ENCODE measurements around the gene KIT.
A peak's percentile ranks its signal among the peaks of the same experiment; 100 is the strongest.

The KIT gene

DNA sequence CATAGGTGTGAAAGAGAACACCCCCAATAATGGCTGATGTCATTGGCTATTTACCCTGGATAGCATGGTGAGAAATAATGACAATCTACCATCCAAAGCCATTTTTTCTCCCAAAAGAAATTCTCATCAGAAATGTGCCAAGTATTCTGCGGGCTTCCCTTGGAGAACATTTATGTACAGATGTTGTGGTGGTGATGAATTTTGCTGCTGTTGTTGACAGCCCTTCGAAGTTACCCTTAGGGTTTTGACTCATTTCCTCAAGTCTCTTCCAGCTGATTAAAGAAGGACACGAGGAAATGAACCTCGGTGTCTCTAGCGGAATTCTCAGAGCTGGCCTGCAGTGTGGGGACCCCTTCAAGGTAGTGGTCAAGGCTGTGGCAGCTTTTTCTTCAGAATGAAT lies 3.4 kb downstream of the KIT start:
- DNase-seq, result peak; percentile 38

DNA sequence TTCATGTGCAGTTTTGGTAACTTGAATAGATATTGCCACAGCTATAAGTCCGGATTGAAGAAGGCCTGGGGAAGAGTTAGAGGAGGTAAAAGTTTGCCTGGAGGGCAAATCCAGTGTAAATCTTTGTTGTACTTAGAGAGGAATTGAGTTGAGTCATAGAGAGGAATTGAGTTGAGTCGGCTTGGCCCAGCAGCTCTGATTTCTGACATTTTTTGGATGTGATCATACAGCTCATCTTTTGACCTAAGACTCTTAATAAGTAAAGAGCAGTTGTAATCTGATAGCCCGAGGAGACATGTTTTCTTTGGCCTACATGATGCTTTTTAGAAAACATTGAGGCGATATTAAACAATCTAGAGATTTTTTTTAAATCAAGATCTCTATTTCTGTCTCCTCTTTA lies 3.9 kb downstream of the KIT start:
- DNase-seq, result peak; percentile 19

DNA sequence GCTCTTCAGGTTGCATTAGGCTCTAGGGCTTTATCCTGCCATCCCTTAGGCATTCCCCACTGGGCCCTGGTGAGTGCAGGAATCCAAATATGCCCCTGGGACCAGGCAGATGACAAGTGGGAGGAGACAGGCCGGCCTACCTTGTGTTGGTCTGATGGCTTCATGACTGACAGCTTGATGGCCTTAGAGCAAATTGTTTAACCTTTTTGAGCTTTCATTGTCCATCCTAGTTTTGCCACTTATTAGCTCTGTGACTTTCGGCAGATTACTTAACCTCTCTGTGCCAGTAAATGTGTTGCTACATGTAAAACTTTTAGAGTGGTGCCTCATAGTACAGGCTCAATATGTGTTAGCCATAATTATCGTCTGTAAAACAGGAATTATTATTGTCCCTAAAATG lies 4.4 kb downstream of the KIT start:
- DNase-seq, result no peak

DNA sequence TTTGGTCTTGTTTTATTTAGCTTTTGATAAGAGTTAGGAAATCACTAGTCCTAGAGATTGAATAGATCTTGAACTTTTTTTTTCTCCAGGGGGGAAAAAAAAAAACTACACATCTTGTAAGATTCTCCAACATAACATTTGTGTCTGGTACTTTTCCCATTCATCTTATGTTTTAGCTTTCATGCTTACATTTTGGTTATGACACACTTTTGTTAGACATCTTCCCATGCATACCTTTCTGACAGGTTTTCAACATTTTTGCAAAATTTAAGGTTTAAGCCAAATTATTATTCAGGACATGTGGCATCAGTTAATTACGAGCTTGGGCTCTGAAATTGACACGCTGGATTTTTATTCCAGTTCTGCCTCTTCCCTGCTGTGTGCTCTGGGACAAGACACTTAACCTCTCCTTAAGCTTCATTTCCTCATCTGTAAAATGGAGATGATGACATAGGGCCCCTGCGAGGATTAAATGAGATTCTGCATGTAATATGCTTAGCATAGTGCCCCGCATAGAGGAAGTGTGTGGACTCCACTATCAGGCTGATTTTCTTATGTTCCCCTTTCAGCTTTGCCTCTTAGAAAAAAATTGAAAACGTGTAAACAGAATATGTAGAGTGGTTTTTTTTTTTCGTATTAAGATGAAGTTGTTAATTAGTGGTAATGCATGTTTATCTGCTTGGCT lies 5.3 kb downstream of the KIT start:
- peak; percentile 91 for DNase-seq

DNA sequence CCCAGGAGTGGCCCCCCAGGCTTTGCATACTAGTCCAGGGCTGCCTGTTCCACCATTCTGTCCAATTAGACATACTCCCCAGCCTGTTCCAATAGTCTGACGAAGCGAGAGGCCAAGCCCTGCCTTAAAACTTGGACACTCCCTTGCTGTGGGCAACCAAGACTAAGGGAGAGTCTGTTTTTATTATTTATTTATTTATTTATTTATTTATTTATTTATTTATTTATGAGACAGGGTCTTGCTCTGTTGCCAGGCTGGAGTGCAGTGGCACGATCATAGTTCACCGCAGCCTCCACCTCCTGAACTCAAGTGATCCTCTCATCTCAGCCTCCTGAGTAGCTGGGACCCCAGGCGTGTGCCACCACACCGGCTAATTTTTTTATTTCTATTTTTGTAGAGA lies 6.6 kb downstream of the KIT start:
- DNase-seq, result no peak

DNA sequence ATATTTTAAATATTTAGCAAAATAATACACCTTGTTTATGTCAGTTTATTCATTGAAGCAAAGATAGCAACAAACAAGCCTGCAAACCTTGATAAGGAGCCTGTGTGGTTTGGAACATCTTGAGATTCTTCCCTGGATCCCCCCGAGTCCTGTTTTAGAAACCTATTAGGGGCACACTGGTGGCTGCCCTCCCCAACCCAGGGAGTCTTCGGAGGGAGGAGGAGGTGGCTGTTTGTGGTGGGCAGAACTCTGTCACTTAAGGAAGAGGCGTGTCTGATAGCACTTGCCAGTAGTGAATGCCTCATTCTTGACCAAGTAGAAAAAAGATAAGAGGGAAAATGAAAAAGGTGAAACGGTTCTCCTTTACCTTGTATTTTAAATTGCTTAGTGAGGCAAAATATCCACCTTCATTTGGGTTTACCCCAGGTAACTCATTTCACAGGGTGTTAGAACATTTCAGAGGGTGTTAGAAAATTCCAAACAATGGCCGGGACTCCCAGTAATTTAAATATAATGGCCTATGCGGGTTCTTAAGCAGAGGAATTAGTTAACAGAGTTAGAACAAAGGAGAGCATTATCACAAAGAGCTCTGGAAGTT lies 10.4 kb downstream of the KIT start:
- peak; percentile 89 for DNase-seq

DNA sequence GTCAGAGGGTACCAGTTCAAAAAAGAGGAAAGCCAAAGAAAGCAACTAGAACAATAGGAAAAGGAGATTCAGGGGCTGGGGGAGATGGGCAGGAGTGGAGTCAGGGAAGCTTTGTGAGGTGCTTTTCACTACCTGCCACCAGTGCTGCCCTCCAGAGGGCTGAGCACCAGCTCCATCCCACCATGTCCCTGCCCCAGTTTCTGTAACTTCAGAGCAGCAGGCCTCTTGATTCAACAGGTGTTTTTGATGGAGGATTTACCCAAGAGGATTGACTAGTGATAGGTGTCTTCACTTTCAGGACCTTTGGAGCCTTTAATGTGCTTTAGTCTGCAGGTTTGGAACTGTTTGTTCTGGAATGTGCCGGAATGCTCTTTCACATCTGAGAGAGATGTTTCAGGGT lies 12.1 kb downstream of the KIT start:
- no peak for DNase-seq

DNA sequence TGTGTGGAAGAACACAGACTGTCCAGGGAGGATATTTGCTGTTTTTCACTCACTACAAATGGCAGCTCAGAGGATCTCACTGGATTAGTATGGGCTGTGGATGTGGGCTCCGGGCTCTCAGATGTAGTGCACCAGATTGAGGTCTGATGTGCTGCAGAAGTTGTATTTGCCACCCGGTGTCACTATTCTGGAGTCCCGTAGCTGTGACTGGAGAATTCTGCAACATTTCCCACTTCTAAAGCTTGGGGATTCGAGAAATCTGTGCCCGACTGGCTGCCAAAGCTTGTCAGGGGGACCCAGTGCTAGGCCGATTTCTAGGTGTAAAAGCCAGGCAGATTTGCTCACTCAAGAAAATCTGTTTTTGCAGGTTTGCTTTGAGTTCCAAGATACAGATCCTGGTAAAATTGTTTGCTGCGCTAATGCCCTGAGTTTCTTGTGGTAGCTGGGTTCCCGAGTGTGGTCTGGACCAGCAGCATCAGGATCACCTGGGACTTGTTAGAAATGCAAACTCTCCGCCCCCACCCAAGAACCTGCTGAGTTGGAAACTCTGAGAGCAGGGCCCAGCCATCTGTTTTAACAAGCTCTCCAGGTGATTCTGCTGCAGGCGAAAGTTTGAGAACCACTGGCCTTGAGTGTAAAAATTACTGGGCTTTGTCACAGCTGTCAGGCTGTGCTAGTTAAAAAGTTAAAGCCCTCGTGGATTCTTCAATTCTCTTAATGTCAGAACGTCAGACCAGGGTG lies 18.1 kb downstream of the KIT start:
- peak; percentile 27 for DNase-seq

DNA sequence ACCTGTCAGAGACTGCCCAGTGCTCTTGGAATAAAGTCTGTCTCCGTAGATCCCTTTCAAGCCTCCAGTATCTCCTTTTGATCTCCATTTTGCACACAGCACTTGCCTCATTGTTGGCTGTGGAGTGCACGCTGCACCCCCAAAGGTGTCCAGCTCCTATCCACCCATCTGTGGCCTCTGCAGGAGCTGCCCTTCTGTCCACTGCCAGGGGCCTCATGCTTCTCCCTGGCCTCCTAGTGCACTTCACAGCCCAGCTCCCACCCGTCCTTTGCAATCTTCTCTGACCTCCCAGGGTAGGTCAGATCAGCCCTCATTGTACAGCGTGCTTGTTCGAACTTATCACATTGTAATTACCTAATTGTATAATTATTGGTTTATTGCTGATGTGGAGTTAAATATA lies 18.9 kb downstream of the KIT start:
- no peak for DNase-seq

DNA sequence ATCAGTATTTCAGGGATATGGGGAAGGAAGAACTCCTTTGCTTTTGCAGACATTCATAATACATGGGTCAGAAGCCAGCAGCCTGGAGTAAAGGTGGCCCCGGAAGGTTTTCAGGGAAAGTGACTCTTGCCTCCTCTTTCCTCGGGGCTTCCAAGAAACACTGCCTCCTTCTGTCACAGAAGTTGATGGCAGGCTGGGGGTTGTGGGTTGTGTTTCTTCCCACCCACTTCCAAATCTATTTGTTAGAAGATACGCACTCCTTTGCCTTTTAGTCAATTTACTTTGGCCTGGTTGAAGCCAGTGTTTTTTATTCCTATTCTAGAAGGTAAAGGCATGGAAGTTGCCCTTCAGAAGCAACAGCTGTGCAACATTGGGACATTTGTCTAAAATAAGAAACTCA lies 19.7 kb downstream of the KIT start:
- peak; percentile 31 for DNase-seq

DNA sequence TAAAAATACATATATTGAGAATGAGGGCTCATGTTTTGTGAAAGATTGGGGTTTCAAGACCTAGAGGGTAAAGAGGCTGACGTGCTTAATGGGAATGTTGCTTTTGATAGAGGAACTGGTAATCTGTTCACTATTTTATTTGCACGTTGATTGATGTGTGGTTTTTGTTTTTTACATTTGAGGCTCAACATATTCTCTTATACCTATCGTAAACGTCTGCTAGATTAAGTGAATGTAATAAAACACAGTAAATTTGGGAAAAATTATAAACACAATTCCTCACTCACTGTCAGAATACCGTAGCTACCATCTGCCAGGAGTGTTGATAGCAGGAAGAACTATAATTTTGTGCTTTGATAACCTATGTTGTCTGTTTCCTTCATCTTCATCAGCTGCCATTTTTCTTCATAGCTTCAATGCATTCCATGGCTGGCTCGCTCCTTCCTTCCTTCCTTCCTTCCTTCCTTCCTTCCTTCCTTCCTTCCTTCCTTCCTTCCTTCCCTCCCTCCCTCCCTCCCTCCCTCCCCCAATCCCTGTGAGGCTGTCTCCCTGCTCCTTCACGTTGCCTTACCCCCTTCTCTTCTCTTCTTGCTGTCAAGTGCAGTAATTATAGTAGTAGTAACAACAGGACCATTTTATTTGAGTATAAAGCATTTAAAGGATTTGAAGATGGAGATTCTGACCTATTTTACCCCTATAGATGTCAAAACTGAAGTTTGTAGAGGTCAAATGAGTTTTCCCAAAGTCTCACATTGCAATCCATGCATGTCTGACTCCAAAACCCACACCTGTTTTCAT lies 20.3 kb downstream of the KIT start:
- no peak for DNase-seq

DNA sequence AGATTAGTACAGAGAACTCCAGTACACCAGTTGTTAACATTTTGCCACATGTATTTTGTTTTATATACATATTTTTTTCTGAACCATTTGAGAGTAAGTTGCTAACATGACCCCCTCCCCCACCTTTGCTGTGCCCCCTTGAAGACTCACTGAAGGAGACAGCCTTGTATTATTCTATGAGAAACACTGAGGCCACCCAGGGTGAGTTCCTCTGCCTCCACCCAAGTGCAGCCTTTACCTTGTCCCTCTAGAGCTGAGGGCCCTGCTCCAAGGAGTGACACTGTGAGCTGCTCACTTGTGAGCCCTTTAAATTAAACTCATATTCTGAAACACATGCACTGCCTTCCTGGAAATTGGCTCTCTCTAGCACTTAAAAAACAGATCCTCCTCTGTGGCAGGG lies 21.1 kb downstream of the KIT start:
- peak; percentile 30 for DNase-seq

DNA sequence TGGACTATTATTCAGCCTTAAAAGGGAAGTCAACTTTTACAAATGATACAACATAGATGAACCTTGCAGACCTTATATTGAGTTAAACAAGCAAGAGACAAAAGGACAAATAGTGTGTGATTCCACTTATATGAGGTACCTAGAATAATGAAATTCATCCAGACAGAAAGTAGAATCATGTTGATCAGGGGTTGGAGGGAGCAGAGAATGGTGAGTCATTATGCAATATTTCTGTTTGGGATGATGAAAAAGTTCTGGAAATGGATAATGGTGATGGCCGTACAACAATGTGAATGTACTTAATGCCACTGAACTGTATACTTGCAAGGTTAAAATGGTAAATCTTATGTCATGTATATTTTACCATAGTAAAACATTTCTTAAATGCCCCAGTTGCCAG lies 22.1 kb downstream of the KIT start:
- DNase-seq, result no peak

DNA sequence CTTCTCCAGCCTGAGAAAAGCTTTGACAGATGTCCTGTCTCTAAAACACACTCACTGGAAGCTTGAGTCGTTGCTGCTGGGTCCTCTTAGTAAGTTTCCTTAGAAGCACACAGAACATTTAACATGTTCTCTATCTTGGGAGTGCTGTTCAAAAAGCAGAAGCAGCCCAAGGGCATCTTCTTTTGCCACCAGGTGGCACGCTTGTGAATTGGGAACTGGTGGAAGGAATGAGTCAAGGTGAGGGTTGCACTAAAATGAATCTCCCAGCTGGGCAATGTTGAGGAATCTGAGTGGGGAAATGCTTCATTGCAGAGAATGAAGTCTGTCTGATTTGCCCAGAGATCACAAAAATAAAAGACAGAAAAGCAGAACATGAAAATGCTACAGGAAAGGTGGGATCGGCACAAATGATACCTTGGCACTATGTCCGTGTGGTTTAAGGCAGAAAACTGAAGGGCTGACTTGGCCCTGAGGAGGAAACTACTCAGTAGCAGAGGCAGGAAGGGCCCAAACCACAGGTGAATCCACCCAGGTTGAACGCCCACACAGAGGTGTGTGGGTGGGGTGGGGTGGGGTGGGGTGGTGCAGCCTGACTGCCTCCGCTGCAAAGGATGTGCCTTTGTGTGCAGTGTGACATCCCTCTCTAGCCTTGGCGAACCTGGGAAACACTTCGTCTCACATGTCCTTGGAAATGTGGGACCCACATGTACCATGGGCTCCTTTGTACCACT lies 26.0 kb downstream of the KIT start:
- DNase-seq, result peak; percentile 85

DNA sequence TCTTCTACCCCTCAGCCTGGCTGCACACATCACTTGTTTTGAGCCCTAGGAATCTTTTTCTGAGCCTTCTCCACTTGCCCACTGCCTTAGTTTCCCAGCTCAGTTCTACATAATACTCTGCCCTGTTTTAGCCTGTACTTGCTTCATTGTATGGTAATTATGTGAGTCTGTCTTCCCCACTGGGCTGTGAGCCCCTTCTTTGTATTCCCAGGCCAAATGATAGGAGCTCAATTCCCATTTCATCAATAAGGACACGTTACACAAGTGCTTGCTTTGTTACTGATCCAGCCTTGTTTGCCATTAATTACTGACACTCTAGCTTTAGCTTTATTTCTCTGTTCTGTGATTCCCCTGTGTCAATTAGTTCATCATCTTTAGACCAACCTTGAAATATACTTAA lies 28.1 kb downstream of the KIT start:
- no peak for DNase-seq

DNA sequence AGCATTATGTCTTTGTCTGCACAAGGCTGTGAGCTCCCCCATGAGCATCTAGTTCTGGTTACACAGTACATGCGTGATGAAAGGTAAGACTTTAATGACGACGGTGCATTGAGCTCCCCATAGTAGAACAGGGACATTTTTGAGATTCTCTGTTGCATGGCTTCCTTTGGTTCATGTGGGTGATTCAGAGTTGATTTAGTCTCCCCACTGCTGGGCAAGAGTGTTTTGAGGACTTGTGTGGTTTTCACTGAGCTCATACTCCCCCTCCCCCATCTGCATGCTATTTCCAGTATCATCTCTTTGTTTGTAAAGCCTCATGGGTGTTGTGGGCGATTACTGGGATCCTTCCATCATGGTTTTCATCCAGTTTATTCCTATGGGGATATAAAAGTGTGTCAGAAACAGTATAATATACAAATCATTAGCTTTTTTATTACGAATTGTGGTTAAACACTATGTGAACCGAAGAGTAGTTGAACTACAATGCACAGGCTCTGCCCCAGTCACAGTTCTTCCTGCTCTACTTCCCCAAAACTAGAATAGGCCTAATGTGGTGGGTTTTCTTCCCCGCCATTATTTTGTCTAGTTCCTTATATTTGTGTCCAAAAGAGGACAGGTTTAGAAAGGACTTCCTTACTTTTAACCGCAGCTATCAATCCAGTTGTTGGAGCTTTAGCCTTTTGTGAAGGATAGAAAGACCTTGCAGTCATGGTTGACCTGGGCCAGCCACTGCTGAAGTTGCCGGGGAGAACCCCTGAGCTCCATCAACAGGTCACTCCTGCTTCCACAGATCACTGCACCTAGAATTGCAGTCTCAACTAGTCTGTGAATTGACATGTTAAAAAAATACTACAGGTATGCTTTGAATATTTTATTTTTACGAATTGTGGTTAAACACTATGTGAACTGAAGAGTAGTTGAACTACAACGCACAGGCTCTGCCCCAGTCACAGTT lies 30.4 kb downstream of the KIT start:
- DNase-seq, result peak; percentile 85

DNA sequence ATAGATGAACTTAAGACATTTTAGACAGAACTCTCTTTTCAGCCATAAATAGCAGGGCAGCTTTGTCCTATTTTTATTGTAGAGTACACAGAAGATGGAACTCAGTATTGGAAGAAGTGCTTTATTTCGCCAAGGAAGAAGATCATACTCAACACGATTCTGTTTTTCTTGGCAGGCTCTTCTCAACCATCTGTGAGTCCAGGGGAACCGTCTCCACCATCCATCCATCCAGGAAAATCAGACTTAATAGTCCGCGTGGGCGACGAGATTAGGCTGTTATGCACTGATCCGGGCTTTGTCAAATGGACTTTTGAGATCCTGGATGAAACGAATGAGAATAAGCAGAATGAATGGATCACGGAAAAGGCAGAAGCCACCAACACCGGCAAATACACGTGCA lies 37.6 kb downstream of the KIT start:
- no peak for DNase-seq

DNA sequence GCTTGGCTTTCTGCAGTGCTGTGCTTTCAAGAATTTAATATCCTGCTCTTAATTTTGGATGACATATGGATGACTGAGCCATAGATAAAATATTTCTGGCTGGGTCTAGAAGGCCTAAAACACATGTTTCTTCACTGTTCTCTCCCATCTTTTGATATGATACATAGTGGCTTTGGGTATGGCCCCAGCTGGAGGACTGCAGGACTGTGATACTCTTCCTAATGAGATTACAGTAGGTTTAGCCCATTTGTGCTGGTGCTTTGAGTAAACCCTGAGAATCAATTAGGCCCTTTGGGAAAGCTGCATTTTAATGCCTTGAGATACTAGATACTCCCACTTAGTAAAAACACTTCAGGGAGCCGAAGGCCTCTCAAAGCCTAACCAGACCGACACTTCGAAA lies 38.0 kb downstream of the KIT start:
- no peak for DNase-seq

DNA sequence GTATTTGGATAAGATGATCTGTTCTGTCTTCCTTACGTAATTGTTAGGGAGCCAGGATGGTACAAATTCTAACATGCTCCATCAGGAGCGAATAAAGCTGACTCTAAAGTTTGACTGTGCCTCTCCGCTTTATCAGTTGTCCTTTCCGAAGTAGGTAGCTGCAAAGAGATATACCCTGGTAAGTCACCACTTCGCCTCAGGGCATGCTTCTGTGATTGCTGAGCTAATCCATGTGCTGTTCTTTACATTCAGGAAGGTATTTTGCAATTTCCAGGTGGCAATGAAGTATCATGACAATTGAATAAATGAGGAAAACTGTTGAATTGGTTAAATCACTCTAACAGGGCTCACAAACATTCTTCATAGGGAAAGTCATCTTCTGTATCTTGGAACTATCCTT lies 38.9 kb downstream of the KIT start:
- no peak for DNase-seq

DNA sequence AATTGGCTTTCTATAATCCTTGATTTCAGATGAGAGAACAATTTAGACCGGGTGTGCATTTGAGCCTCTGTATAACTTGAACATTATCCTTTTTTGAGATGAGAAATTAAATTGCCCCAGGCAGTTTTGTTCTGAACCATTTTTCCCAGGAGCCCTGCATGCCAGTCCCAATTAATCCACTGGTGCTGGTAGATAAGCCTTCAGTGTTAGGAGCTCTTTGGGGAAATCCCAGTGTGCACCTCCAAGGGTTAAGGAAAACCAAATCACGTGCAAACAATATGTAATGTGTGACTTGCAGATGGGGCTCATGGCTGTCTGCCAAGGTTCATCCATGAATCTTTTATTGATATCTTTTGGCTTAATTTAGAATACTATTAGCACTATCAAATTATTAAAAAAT lies 43.2 kb downstream of the KIT start:
- DNase-seq, result no peak

DNA sequence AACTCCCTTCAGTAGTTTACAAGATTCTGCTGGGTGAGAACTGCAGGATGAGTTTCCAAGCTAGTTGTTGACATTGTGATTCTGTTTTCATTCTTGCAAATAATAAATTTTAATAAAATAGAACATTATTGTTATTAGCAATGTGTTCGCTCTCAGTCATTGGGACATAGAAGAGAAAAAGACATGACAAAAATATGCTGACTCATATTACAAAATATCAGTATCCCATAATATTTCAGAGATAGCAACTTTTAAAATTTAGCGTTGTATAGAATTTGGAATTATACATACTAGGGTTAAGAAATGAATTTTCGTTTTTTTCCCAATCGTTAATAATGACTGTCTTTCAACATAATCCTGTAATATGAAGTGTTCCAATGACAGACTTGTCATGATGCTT lies 45.4 kb downstream of the KIT start:
- no peak for DNase-seq

DNA sequence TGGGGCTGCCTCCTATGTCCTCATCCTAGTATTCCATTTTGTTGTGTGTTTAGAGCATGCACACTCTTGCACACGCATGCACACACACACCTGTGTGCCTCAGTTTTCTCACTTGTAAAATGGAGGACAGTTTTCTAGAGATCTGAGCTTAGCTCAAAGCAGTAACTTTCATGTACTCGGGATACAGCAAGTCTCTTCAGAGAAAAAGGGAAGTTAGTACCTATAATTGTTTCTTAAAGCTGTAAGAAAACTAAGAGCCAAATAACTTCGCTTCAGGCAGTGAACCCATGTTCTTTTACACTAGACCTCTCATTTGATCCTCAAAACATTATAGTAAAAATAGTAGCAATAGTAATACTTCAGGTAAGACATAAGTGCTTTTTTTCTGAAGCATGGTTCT lies 49.6 kb downstream of the KIT start:
- DNase-seq, result peak; percentile 52

All from hematopoietic multipotent progenitor cell treated with erythropoietin and hydrocortisone succinate and interleukin-3 and kit ligand, for 4 days (in vitro differentiated cells).